CD8-positive, alpha-beta memory T cell (primary cell): ENCODE data around the gene TBC1D9B. TPM values are rescaled to one million over a fixed set of nuclear protein-coding genes. Genes with fewer than 3 reads are reported as not detected.

Source experiments
- CTCF ChIA-PET: fragments of 350-600 bp; sonication (Branson Sonifier 250); formaldehyde crosslinking; loops from one replicate; lab custom pipeline; 2021; ENCODE audit warnings: antibody characterized with exemption; lab: Charles Lee
- POLR2A ChIA-PET: fragments of 350-600 bp; sonication (Branson Sonifier 250); formaldehyde crosslinking; loops from one replicate; lab custom pipeline; 2021; ENCODE audit warnings: antibody characterized with exemption; lab: Charles Lee
- DNase-seq, 5 donors: peaks; one replicate each; pipeline versions ENCODE4 v3.0.0 to v3.0.0-alpha.2; 2020 to 2022; ENCODE audit warnings: mixed read lengths in 1 of 5
- H3K27ac ChIP-seq: one replicate; pipeline ENCODE4 v1.7.0; 2013; ENCODE audit warnings: low read depth, mild to moderate bottlenecking, low read length, moderate library complexity
- H3K27me3 ChIP-seq: 2 replicates; pipeline ENCODE4 v1.7.0; 2013; ENCODE audit warnings: low read length, mild to moderate bottlenecking; ENCODE audit not compliant: insufficient read depth, poor library complexity, severe bottlenecking
- H3K36me3 ChIP-seq: 2 replicates; pipeline ENCODE4 v1.7.0; 2013; ENCODE audit warnings: mild to moderate bottlenecking, low read length, moderate library complexity; ENCODE audit not compliant: insufficient read depth
- H3K4me1 ChIP-seq: 2 replicates; pipeline ENCODE4 v1.7.0; 2013; ENCODE audit warnings: mild to moderate bottlenecking, low read length, moderate library complexity; ENCODE audit not compliant: insufficient read depth
- H3K4me3 ChIP-seq: 2 replicates; pipeline ENCODE4 v1.7.0; 2013; ENCODE audit warnings: mild to moderate bottlenecking, low read length
- H3K9me3 ChIP-seq: 2 replicates; pipeline ENCODE4 v1.7.0; 2013; ENCODE audit warnings: mild to moderate bottlenecking, low read length
- H3K27ac Mint-ChIP-seq, 8 donors: one replicate each; pipeline ENCODE4 v1.8.0; 2020 to 2021; ENCODE audit warnings: mixed read lengths in 8 of 8, mild to moderate bottlenecking in 6 of 8, inconsistent platforms in 3 of 8, moderate library complexity in 3 of 8
- H3K27me3 Mint-ChIP-seq, 2 donors: one replicate each; pipeline ENCODE4 v1.8.0; 2020 to 2021; ENCODE audit warnings: mixed read lengths in 2 of 2, mild to moderate bottlenecking in 1 of 2, moderate library complexity in 1 of 2
- H3K36me3 Mint-ChIP-seq, 3 donors: one replicate each; pipeline ENCODE4 v1.8.0; 2020 to 2021; ENCODE audit warnings: mixed read lengths in 3 of 3, inconsistent platforms in 1 of 3, mild to moderate bottlenecking in 1 of 3
- H3K4me1 Mint-ChIP-seq, 3 donors: one replicate each; pipeline ENCODE4 v1.8.0; 2020 to 2021; ENCODE audit warnings: mixed read lengths in 3 of 3, inconsistent platforms in 1 of 3, mild to moderate bottlenecking in 1 of 3
- H3K4me3 Mint-ChIP-seq, 7 donors: one replicate each; pipeline ENCODE4 v1.8.0; 2020 to 2021; ENCODE audit warnings: mixed read lengths in 7 of 7, mild to moderate bottlenecking in 6 of 7, moderate library complexity in 4 of 7, inconsistent platforms in 2 of 7
- H3K9me3 Mint-ChIP-seq, 5 donors: one replicate each; pipeline ENCODE4 v1.8.0; 2020 to 2022; ENCODE audit warnings: mixed read lengths in 5 of 5, mild to moderate bottlenecking in 3 of 5, moderate library complexity in 2 of 5, inconsistent platforms in 1 of 5
- polyA plus RNA-seq: library from polyadenylated mRNA; unstranded; fragments of 300-500 nt; fragmentation: Illumina TruSeq; gene quantifications from one replicate; pipeline ENCODE4 v1.2.3, GENCODE V29; 2021
- total RNA-seq, 2 experiments: library from RNA; stranded (reverse); gene quantifications; one replicate each; pipeline ENCODE4 v1.2.3, GENCODE V29; 2021

The TBC1D9B gene
- total and polyA plus RNA-seq, 3 experiments from 2014 or later, result 43.9 to 74.8 (median 73.7) TPM

- Mint-ChIP-seq H3K4me1 (peaks cover 4 to 6% (median 5%) of the 10 kb centered on the region in 3 donors), H3K27me3 (peaks cover 0 to 1% of the 10 kb centered on the region in 2 donors), H3K9me3 (no peaks in the 10 kb centered on the region), H3K4me3 (no peak overlapping the region), H3K27ac (peak overlapping the region in 2 of 8 donors; percentile 58 to 92), H3K36me3 (peaks cover 0 to 73% (median 29%) of the 10 kb centered on the region in 3 donors)
- H3K9me3 ChIP-seq, result no peaks in the 10 kb centered on the region
- POLR2A ChIA-PET, result no interaction called here
- H3K27ac ChIP-seq, result no peak overlapping the region
- H3K4me3 ChIP-seq, result no peak overlapping the region
- DNase-seq, result no peak
- H3K36me3 ChIP-seq, result no peaks in the 10 kb centered on the region
- CTCF ChIA-PET, result no interaction called here
- no peaks in the 10 kb centered on the region for H3K27me3 ChIP-seq
- H3K4me1 ChIP-seq, result no peaks in the 10 kb centered on the region
Measured at GRCh38 chr5:179900206-179900605, 7.5 kb downstream of the TBC1D9B start.

- Mint-ChIP-seq H3K4me1 (peaks cover 0 to 3% (median 0%) of the 10 kb centered on the region in 3 donors), H3K4me3 (no peak overlapping the region), H3K27ac (peak overlapping the region in 1 of 8 donors; percentile 25), H3K9me3 (no peaks in the 10 kb centered on the region), H3K36me3 (peaks cover 0 to 83% (median 20%) of the 10 kb centered on the region in 3 donors), H3K27me3 (peaks cover 0 to 1% of the 10 kb centered on the region in 2 donors)
- peaks cover 10% of the 10 kb centered on the region for H3K36me3 ChIP-seq
- H3K4me3 ChIP-seq, result no peak overlapping the region
- ChIA-PET CTCF (no interaction called here), POLR2A (no interaction called here)
- DNase-seq, result no peak
- no peak overlapping the region for H3K27ac ChIP-seq
- H3K9me3 ChIP-seq, result no peaks in the 10 kb centered on the region
- no peaks in the 10 kb centered on the region for H3K4me1 ChIP-seq
- no peaks in the 10 kb centered on the region for H3K27me3 ChIP-seq
Measured at GRCh38 chr5:179895861-179896260, 11.8 kb downstream of the TBC1D9B start.

- H3K36me3 Mint-ChIP-seq, result peaks cover 0 to 83% (median 22%) of the 10 kb centered on the region in 3 donors
- POLR2A ChIA-PET, result no interaction called here
Measured at GRCh38 chr5:179893958-179894895, 13.5 kb downstream of the TBC1D9B start.

GRCh38 chr5:179893076-179893957 is 14.4 kb downstream of the TBC1D9B start:
- Histone ChIP-seq H3K4me3 (no peak overlapping the region), H3K27me3 (no peaks in the 10 kb centered on the region), H3K9me3 (no peaks in the 10 kb centered on the region), H3K27ac (no peak overlapping the region), H3K4me1 (no peaks in the 10 kb centered on the region), H3K36me3 (peaks cover 10% of the 10 kb centered on the region)
- Mint-ChIP-seq H3K36me3 (peaks cover 0 to 82% (median 18%) of the 10 kb centered on the region in 3 donors), H3K4me3 (no peak overlapping the region), H3K27ac (peak overlapping the region in 1 of 8 donors; percentile 70), H3K4me1 (no peaks in the 10 kb centered on the region), H3K27me3 (no peaks in the 10 kb centered on the region), H3K9me3 (no peaks in the 10 kb centered on the region)
- CTCF ChIA-PET, result no interaction called here
- POLR2A ChIA-PET, result no interaction called here
- DNase-seq, result no peak

More at GRCh38 chr5:179893958-179894895, 13.5 kb downstream of the TBC1D9B start:
- Mint-ChIP-seq H3K4me1 (no peaks in the 10 kb centered on the region), H3K27me3 (no peaks in the 10 kb centered on the region), H3K27ac (peak overlapping the region in 1 of 8 donors; percentile 33), H3K9me3 (no peaks in the 10 kb centered on the region), H3K4me3 (no peak overlapping the region)
- no peaks in the 10 kb centered on the region for H3K27me3 ChIP-seq
- H3K4me3 ChIP-seq, result no peak overlapping the region
- peaks cover 10% of the 10 kb centered on the region for H3K36me3 ChIP-seq
- H3K4me1 ChIP-seq, result no peaks in the 10 kb centered on the region
- no peaks in the 10 kb centered on the region for H3K9me3 ChIP-seq
- H3K27ac ChIP-seq, result no peak overlapping the region
- no peak for DNase-seq
- CTCF ChIA-PET, result interaction anchor here (0.8 to 1.7 kb wide), 2 partner anchors 35 to 92 kb away, joined by 3 to 4 read pairs; no protein-coding TSS in a partner anchor

GRCh38 chr5:179892255-179892654 is 15.4 kb downstream of the TBC1D9B start:
- DNase-seq, result no peak
- no peaks in the 10 kb centered on the region for H3K4me1 ChIP-seq
- Mint-ChIP-seq H3K9me3 (no peaks in the 10 kb centered on the region), H3K27me3 (no peaks in the 10 kb centered on the region), H3K36me3 (peaks cover 0 to 86% (median 16%) of the 10 kb centered on the region in 3 donors), H3K4me3 (no peak overlapping the region), H3K4me1 (no peaks in the 10 kb centered on the region), H3K27ac (no peak overlapping the region)
- H3K9me3 ChIP-seq, result no peaks in the 10 kb centered on the region
- ChIA-PET POLR2A (no interaction called here), CTCF (no interaction called here)
- no peaks in the 10 kb centered on the region for H3K27me3 ChIP-seq
- H3K4me3 ChIP-seq, result no peak overlapping the region
- peaks cover 16% of the 10 kb centered on the region for H3K36me3 ChIP-seq
- H3K27ac ChIP-seq, result no peak overlapping the region

GRCh38 chr5:179890751-179891682 is 16.7 kb downstream of the TBC1D9B start:
- Mint-ChIP-seq H3K27me3 (no peaks in the 10 kb centered on the region), H3K36me3 (peaks cover 8 to 93% (median 22%) of the 10 kb centered on the region in 3 donors), H3K27ac (no peak overlapping the region), H3K9me3 (no peaks in the 10 kb centered on the region), H3K4me3 (no peak overlapping the region), H3K4me1 (peaks cover 0 to under 1% (median 0%) of the 10 kb centered on the region in 3 donors)
- Histone ChIP-seq H3K27ac (no peak overlapping the region), H3K4me1 (no peaks in the 10 kb centered on the region), H3K36me3 (peaks cover 26% of the 10 kb centered on the region), H3K9me3 (no peaks in the 10 kb centered on the region), H3K4me3 (no peak overlapping the region), H3K27me3 (no peaks in the 10 kb centered on the region)
- POLR2A ChIA-PET, result interaction anchor here (0.6 kb wide), 1 partner anchor 843 kb away, joined by 3 read pairs; no protein-coding TSS in a partner anchor
- DNase-seq, result no peak
- CTCF ChIA-PET, result interaction anchor here (1.6 kb wide), 1 partner anchor 17 kb away, joined by 3 read pairs; no protein-coding TSS in a partner anchor

GRCh38 chr5:179889885-179890284 is 17.8 kb downstream of the TBC1D9B start:
- POLR2A ChIA-PET, result no interaction called here
- H3K36me3 ChIP-seq, result peaks cover 32% of the 10 kb centered on the region

More at GRCh38 chr5:179889885-179890284, 17.8 kb downstream of the TBC1D9B start:
- DNase-seq, result no peak
- Mint-ChIP-seq H3K4me3 (no peak overlapping the region), H3K36me3 (peaks cover 16 to 91% (median 19%) of the 10 kb centered on the region in 3 donors), H3K27me3 (no peaks in the 10 kb centered on the region), H3K27ac (peak overlapping the region in 2 of 8 donors; percentile 5 to 51), H3K4me1 (peaks cover 0 to 3% (median 0%) of the 10 kb centered on the region in 3 donors), H3K9me3 (peaks cover 0 to 1% (median under 1%) of the 10 kb centered on the region in 5 donors)
- Histone ChIP-seq H3K27me3 (no peaks in the 10 kb centered on the region), H3K4me3 (no peak overlapping the region), H3K4me1 (no peaks in the 10 kb centered on the region), H3K27ac (no peak overlapping the region), H3K9me3 (no peaks in the 10 kb centered on the region)
- CTCF ChIA-PET, result interaction anchor here (0.7 to 1.6 kb wide), 2 partner anchors 18 to 587 kb away, joined by 3 read pairs; no protein-coding TSS in a partner anchor
